CMK (cell line): ENCODE measurements around the gene FBLN7.

Experiments used
- DNase-seq: peaks from one replicate; pipeline ENCODE4 v3.0.0-alpha.2; 2010; ENCODE audit warnings: low read depth

The FBLN7 gene

GRCh38 chr2:112157472-112157871 is 19.3 kb downstream of the FBLN7 start:
- DNase-seq = no peak

- no peak for DNase-seq
Observed at GRCh38 chr2:112159454-112159921, 21.3 kb downstream of the FBLN7 start.

GRCh38 chr2:112160283-112161250 is 22.4 kb downstream of the FBLN7 start:
- no peak for DNase-seq

- no peak for DNase-seq
Observed at GRCh38 chr2:112161431-112162145, 23.4 kb downstream of the FBLN7 start.

- no peak for DNase-seq
Observed at GRCh38 chr2:112162341-112162740, 24.2 kb downstream of the FBLN7 start.

GRCh38 chr2:112162956-112163355 is 24.8 kb downstream of the FBLN7 start:
- no peak for DNase-seq

- no peak for DNase-seq
Observed at GRCh38 chr2:112163541-112163981, 25.4 kb downstream of the FBLN7 start.

- no peak for DNase-seq
Observed at GRCh38 chr2:112164876-112165275, 26.7 kb downstream of the FBLN7 start.

- DNase-seq = no peak
Observed at GRCh38 chr2:112165296-112165695, 27.1 kb downstream of the FBLN7 start.

- no peak for DNase-seq
Observed at GRCh38 chr2:112166806-112167499, 28.8 kb downstream of the FBLN7 start.

GRCh38 chr2:112168422-112169124 is 30.4 kb downstream of the FBLN7 start:
- DNase-seq = no peak

- no peak for DNase-seq
Observed at GRCh38 chr2:112170495-112170894, 32.3 kb downstream of the FBLN7 start.

GRCh38 chr2:112173646-112174319 is 35.6 kb downstream of the FBLN7 start:
- no peak for DNase-seq

- no peak for DNase-seq
Observed at GRCh38 chr2:112174383-112174782, 36.2 kb downstream of the FBLN7 start.

GRCh38 chr2:112175333-112175732 is 37.1 kb downstream of the FBLN7 start:
- no peak for DNase-seq

- no peak for DNase-seq
Observed at GRCh38 chr2:112175958-112176573, 37.9 kb downstream of the FBLN7 start.

- DNase-seq = no peak
Observed at GRCh38 chr2:112181571-112182290, 43.5 kb downstream of the FBLN7 start.

GRCh38 chr2:112182581-112183034 is 44.4 kb downstream of the FBLN7 start:
- DNase-seq = no peak

- DNase-seq = no peak
Observed at GRCh38 chr2:112183327-112184025, 45.3 kb downstream of the FBLN7 start.
